22Rv1 (cell line): ENCODE data around the gene CASP8.

Experiments
- H3K27ac ChIP-seq: fragments of 450-650 bp; 2 replicates; pipeline ENCODE4 v1.5.1; 2017
- CTCF ChIP-seq: fragments of 450-650 bp; IDR thresholded peaks from 2 replicates; pipeline ENCODE4 v1.5.1; 2017; ENCODE audit warnings: mild to moderate bottlenecking
- ZFX ChIP-seq: fragments of 450-650 bp; IDR thresholded peaks from 2 replicates; pipeline ENCODE4 v1.6.1; 2017; ENCODE audit warnings: antibody characterized with exemption, borderline replicate concordance

The CASP8 gene

GRCh38 chr2:201244829-201245228 lies 15.5 kb upstream of the CASP8 start:
- no peak overlapping the region for H3K27ac ChIP-seq
- TF ChIP-seq CTCF (no peak), ZFX (no peak)

- no peak overlapping the region for H3K27ac ChIP-seq
- no peak for TF ChIP-seq CTCF
- no peak for TF ChIP-seq ZFX
These were observed 14.1 kb upstream of the CASP8 start for GRCh38 chr2:201246280-201246679.

GRCh38 chr2:201248288-201248844 lies 12.0 kb upstream of the CASP8 start:
- H3K27ac ChIP-seq = no peak overlapping the region
- TF ChIP-seq ZFX (no peak), CTCF (no peak)

GRCh38 chr2:201249889-201250288 lies 10.4 kb upstream of the CASP8 start:
- no peak overlapping the region for H3K27ac ChIP-seq
- TF ChIP-seq CTCF (no peak), ZFX (no peak)

GRCh38 chr2:201250741-201251140 lies 9.6 kb upstream of the CASP8 start:
- TF ChIP-seq CTCF (no peak), ZFX (no peak)
- no peak overlapping the region for H3K27ac ChIP-seq

- TF ChIP-seq CTCF (no peak), ZFX (no peak)
- H3K27ac ChIP-seq = no peak overlapping the region
These were observed 6.1 kb upstream of the CASP8 start for GRCh38 chr2:201254081-201254730.

GRCh38 chr2:201255408-201256033 lies 4.8 kb upstream of the CASP8 start:
- H3K27ac ChIP-seq = no peak overlapping the region
- no peak for TF ChIP-seq ZFX
- TF ChIP-seq CTCF = no peak
